Measurements from ENCODE around the gene LRRC42.

DNA sequence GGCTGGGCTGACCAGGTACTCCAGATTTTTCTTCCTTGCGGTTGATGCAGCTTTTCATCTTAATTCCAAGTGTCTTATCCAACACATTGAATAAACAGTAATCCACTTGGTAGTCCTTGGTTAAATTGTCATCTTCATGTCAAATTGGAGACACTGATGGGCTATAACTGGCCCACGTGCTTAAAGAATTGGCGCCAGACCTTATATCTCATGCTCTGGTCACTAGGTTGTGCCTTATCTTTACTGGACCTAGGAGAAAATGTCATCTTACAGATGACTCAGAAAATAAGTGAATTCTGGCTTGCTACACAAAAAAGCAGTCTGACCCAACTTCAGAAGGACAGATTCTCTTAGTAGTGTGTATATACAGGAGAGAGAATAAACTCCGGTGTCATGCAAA is 16.2 kb downstream of the LRRC42 start:
- TF ChIP-seq, protein P1, sequence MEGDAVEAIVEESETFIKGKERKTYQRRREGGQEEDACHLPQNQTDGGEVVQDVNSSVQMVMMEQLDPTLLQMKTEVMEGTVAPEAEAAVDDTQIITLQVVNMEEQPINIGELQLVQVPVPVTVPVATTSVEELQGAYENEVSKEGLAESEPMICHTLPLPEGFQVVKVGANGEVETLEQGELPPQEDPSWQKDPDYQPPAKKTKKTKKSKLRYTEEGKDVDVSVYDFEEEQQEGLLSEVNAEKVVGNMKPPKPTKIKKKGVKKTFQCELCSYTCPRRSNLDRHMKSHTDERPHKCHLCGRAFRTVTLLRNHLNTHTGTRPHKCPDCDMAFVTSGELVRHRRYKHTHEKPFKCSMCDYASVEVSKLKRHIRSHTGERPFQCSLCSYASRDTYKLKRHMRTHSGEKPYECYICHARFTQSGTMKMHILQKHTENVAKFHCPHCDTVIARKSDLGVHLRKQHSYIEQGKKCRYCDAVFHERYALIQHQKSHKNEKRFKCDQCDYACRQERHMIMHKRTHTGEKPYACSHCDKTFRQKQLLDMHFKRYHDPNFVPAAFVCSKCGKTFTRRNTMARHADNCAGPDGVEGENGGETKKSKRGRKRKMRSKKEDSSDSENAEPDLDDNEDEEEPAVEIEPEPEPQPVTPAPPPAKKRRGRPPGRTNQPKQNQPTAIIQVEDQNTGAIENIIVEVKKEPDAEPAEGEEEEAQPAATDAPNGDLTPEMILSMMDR (IDR thresholded peaks at IDR 0.05; ENCODE audit: low read depth, low read length): no peak
- no peak for TF ChIP-seq EZH2phosphoT487 (IDR thresholded peaks at IDR 0.05; ENCODE audit: low read depth)
